HG02840 (cell line): ENCODE measurements around the gene CDCA3.

Source experiments
- ATAC-seq: cut with Tn5 transposase; IDR thresholded peaks from one replicate; pipeline ENCODE4 v1.9.1; 2021; ENCODE audit warnings: mild to moderate bottlenecking, moderate library complexity, moderate number of reproducible peaks; ENCODE audit not compliant: unreplicated experiment, low FRiP score

Gene CDCA3

DNA sequence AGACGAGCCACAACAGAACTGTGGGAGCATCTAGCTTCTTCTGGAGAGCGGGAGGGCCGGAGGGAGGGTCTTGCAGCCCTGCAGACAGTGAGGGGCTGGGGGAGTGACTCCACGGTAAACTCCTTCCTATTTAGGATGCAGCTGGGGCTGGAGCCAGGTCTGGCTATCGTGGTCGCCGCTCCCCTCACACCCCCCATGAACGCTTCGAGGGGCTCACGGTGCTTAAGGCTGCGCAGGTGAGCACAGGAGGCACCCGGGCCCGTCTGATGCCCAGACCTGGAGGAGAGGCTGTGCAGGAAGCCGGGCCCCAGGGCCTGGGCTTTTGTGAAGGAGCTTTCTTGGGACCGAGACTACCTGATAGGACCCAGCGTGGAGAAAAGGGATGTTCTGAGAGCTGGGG, 14.2 kb downstream of the CDCA3 start:
- ATAC-seq: no peak

- no peak for ATAC-seq
These were observed 16.2 kb downstream of the CDCA3 start for GRCh38 chr12:6834873-6835272.

- no peak for ATAC-seq
These were observed 16.8 kb downstream of the CDCA3 start for GRCh38 chr12:6834254-6834653.

DNA sequence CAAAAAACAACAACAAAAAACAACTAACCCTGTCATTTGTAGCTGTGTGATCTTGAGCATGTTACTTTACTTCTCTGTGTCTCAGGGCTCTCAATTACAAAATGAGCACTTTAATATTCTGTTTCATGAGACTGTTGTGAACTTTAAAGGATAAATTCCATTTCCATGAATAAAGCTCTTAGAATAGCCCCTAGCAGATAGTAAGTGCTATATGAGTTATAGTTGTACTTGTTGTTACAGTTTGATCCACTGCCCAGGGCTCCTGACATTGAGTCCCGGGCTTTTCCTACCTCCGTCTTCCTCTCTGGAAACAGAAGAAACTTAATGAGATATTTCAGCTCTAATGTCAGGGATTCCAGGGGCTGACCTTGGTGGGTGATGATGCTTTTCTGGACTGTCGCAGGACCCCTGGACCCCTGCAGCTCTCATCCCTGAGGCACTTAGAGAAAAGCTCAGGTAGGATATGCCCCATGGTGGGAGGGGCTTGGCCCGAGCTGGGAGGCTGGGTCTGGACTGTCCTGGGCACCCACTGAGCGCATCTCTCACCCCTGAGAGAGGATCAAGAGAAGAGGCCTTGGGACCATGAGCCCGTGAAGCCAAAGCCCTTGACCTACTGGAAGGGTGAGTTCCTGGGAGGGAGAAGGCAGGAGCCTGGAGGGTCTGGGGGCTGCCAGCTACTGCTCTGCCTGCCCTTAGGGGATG, 17.7 kb downstream of the CDCA3 start:
- no peak for ATAC-seq

GRCh38 chr12:6832125-6832524, 19.0 kb downstream of the CDCA3 start:
- ATAC-seq: no peak

- ATAC-seq: no peak
These were observed 19.6 kb downstream of the CDCA3 start for GRCh38 chr12:6831450-6831995.

GRCh38 chr12:6830999-6831398, 20.1 kb downstream of the CDCA3 start:
- ATAC-seq: no peak

DNA sequence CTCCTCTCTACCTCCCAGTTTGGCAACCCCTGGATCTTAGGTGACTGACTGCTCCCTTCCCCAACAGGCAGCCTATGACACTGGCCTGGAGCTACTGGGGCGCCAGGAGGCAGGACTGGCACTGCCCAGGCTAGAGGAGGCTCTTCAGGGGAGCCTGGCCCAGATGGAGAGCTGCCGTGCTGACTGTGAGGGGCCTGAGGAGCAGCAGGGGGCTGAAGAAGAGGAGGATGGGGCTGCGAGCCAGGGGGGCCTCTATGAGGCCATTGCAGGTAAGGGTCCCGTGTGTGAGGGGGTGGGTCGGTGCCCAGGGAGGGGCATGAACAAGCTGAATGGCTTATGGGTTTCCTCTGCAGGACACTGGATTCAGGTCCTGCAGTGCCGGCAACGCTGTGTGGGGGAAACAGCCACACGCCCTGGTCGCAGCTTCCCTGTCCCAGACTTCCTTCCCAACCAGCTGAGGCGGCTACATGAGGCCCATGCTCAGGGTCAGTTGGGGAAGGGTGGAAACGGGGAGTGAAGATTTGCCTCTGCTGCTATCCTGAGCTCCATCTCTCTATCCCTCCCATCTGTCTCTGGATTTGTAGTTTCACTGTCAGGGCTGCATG, 20.7 kb downstream of the CDCA3 start:
- no peak for ATAC-seq

DNA sequence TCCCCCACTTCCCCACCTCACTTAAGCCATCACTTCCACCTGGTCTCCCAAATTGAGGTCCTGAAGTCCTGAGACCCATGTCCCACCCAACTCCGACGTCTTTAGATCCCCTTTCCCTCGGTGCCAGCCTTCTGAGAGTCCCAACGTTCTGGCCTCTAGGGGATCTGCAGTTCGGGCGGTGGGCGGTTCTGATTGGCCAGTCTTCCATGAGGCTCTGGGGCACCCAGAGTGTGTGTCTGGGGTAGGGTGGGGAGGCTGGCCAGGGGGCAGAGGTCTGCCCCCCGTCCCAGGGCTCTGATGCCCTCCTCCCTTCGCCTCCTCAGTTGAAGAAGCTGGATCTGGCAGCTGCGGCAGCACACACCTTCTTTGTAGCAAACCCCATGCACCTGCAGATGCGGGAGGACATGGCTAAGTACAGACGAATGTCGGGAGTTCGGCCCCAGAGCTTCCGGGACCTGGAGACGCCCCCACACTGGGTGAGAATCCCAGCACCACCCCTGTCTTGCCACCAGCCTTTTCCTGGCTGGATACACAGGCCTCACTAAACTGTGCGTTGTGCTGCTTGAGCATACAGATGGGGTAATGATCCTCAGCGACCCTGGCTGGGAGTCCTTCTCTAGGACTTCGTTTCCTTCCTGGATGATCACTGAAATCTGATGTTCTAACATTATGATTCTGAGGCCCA, 21.4 kb downstream of the CDCA3 start:
- no peak for ATAC-seq

- no peak for ATAC-seq
These were observed 22.1 kb downstream of the CDCA3 start for GRCh38 chr12:6828781-6829535.

DNA sequence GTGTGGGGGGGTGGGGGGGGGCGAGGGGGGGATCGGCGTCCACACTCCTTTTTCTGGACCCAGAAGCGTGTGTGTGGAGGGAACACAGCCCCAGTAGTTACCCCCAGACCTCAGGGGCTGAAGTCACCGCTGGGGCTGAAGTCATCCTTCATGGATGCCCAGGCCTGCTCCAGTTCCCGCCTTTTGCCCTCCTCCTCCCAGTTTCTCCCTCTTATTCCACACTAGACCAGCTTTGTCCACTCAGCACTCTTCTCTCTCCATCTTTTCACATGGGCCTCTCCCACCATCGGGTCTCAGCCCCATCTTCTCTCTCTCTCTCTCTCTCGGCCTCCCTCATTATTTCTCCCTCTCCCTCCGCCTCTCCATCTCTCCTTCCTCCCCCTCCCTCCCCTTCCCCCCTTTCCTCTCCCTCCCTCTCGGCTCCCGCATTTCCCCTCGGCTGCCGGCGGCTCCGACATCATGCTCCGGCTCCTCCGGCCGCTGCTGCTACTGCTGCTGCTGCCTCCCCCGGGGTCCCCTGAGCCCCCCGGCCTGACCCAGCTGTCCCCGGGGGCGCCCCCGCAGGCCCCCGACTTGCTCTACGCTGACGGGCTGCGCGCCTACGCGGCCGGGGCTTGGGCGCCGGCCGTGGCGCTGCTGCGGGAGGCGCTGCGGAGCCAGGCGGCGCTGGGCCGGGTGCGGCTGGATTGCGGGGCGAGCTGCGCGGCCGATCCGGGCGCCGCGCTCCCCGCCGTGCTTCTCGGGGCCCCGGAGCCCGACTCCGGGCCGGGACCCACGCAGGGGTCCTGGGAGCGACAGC, 22.9 kb downstream of the CDCA3 start, which contains the start of gene P3H3:
Gene P3H3, plus strand, starts transcription at position 426 of the 799 bp plus-strand sequence. Its CDS starts 34 bp downstream, at position 460.
- ATAC-seq: no peak

- no peak for ATAC-seq
These were observed 23.6 kb downstream of the CDCA3 start for GRCh38 chr12:6827437-6827911.

DNA sequence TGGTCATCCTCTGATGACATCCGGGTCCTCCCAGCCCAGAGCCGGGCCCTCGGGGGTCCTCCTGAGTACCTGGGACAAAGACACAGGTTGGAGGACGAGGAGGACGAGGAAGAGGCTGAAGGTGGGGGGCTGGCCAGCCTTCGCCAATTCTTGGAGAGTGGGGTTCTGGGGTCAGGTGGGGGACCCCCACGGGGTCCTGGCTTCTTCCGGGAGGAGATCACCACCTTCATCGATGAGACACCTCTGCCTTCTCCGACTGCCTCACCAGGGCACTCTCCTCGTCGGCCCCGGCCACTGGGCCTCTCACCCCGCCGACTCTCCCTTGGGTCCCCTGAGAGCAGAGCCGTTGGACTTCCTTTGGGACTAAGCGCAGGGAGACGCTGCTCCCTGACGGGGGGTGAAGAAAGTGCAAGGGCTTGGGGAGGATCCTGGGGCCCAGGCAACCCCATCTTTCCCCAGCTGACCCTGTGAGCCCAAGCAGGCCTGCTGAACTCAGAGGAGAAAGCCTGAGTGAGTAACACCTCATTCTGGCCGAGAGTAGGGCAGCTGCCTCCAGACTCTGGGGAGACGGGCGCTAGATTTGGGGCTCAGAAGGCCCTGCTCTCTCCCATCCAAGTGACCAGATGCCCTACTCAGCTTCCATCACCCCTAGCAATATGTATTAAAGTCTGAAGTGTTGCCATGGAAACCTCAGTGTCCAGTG, 24.2 kb downstream of the CDCA3 start:
- ATAC-seq: no peak

DNA sequence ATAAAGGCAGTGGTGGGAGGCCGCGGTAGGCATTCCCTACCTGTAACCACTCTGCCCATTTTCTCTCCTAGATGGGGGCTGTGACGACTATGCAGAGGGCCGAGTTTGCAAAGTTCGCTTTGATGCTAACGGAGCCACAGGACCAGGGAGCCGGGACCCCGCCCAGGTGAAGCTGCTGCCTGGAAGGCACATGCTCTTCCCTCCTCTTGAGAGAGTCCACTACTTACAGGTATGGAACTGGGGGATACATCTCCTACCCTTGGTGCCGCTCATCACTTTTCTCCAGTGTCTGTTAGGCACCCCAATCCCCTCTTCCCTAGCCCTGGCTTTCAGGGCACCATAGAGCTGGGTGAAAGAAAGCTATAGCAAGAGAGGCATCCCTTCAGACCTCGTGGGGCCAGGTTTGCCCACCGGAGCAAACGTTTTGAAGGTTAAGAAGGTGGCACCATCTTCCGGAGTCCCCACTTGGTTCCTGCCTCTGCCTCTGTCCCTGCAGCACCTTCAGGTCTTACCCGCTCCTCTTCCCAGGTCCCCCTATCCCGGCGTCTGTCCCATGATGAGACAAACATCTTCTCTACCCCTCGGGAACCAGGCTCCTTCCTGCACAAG, 24.9 kb downstream of the CDCA3 start:
- no peak for ATAC-seq

DNA sequence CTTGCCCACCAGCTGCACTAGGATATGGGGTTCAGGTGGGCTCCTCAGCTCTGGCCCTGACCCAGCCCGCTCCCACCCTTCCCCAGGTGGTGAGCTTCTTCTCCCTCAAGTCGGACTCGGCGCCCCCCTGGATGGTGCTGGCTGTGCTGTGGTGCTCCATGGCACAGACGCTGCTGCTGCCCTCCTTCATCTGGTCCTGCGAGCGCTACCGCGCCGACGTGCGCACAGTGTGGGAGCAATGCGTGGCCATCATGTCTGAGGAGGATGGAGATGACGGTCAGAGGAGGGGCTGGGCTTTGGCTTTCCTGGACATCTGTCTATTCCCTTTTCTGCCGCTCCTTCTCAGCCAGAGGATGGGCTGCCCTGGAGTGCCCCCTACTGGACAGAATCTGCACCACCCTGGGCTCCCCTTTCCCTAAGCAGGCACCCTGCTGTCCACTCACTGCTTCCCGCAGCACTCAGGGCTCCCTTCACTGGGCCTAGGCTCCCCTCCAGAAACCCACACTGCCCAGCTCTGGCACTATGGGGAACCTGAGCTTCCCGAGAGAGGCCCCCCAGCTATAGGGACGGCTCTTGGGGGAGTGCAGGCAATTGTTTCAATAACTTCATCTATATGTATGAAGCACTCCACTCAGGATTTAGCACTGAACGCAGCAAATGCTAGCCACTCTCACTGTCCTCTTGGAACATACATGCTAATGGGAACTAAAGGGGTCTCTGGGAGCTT, 25.5 kb downstream of the CDCA3 start:
- no peak for ATAC-seq

GRCh38 chr12:6824901-6825381, 26.1 kb downstream of the CDCA3 start:
- ATAC-seq: no peak

DNA sequence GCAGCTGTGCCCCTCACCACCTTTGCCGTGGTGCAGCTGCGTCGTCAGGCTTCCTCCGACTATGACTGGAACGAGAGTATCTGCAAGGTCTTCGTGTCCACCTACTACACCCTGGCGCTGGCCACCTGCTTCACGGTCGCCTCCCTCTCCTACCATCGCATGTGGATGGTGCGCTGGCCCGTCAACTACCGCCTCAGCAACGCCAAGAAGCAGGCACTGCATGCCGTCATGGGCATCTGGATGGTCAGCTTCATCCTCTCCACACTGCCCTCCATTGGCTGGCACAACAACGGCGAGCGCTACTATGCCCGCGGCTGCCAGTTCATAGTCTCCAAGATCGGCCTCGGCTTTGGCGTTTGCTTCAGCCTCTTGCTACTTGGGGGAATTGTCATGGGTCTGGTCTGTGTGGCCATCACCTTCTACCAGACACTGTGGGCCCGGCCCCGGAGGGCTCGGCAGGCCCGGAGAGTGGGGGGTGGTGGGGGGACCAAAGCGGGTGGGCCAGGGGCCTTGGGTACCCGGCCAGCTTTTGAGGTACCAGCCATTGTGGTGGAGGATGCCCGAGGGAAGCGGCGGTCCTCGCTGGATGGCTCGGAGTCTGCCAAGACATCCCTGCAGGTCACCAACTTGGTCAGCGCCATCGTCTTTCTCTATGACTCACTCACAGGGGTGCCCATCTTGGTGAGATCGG, 26.9 kb downstream of the CDCA3 start:
- ATAC-seq: no peak
